HepG2 (cell line): ENCODE results near the gene HEPN1.

Experiments used
- CTCF ChIP-seq: sonication (generic); formaldehyde crosslinking; IDR thresholded peaks from 2 replicates; pipeline ENCODE4 v1.5.0; 2020; ENCODE audit warnings: mild to moderate bottlenecking, missing genetic modification reagents, moderate library complexity
- EZH2 ChIP-seq: conservative IDR thresholded peaks from 2 replicates; pipeline ENCODE4 v1.6.1; 2012; ENCODE audit warnings: mild to moderate bottlenecking, low read depth, low read length, moderate library complexity
- HNRNPK ChIP-seq: fragments of 200-400 bp; formaldehyde crosslinking; IDR thresholded peaks from 2 replicates; pipeline ENCODE4 v1.6.1; 2018; ENCODE audit warnings: low read length, low read depth, moderate library complexity, mild to moderate bottlenecking; ENCODE audit not compliant: poor library complexity, severe bottlenecking
- KLF16 ChIP-seq, 2 experiments: sonication (generic) in 1 of 2; formaldehyde crosslinking in 1 of 2; IDR thresholded peaks; 2 replicates each; pipeline versions ENCODE4 v1.6.1 to v1.8.0; 2016 to 2023; ENCODE audit warnings: missing genetic modification reagents in 2 of 2, missing compliant biosample characterization in 1 of 2
- SP1 ChIP-seq, 2 experiments: fragments of 450-650 bp in 1 of 2; sonication (generic) in 1 of 2; formaldehyde crosslinking in 1 of 2; IDR thresholded peaks; 2 replicates each; pipeline versions ENCODE4 v1.4.0 to v1.6.1; 2016 to 2020; ENCODE audit warnings: missing genetic modification reagents in 1 of 2
- SSRP1 ChIP-seq: IDR thresholded peaks from 2 replicates; pipeline ENCODE4 v1.6.1; 2016; ENCODE audit warnings: control low read depth
- ZNF776 ChIP-seq: sonication (generic); formaldehyde crosslinking; IDR thresholded peaks from 2 replicates; pipeline ENCODE4 v1.4.0; 2020; ENCODE audit warnings: mild to moderate bottlenecking, missing genetic modification reagents

GRCh38 chr11:124915541-124916369 is 3.3 kb upstream of the HEPN1 start:
- no peak for TF ChIP-seq KLF16 (CRISPR knock-in tag; IDR thresholded peaks at IDR 0.05)
- no peak for TF ChIP-seq SP1 (IDR thresholded peaks at IDR 0.05)
- no peak for TF ChIP-seq SP1 (CRISPR knock-in tag; IDR thresholded peaks at IDR 0.05)
- TF ChIP-seq CTCF = peak; percentile 64
- no peak for TF ChIP-seq EZH2
- no peak for TF ChIP-seq SSRP1 (CRISPR knock-in tag)
- TF ChIP-seq HNRNPK = no peak
- TF ChIP-seq ZNF776 = no peak
